Peyer's patch (tissue), 4 donors: Measurements from ENCODE around the gene TADA2A. TPM values are rescaled to one million over a fixed set of nuclear protein-coding genes. Genes with fewer than 3 reads are reported as not detected.

Experiments used
- DNase-seq, 3 donors: peaks; one replicate each; pipeline ENCODE4 v3.0.0-alpha.2; 2017 to 2019
- H3K27ac ChIP-seq, 4 donors: fragments of 200-600 bp; sonication (generic); one replicate each; pipeline ENCODE4 v1.5.1; 2016 to 2019
- H3K27me3 ChIP-seq, 2 donors: fragments of 200-600 bp; sonication (generic); one replicate each; pipeline ENCODE4 v1.5.1; 2019
- H3K36me3 ChIP-seq, 3 donors: fragments of 200-600 bp; sonication (generic); one replicate each; pipeline ENCODE4 v1.5.1; 2016 to 2019
- H3K4me1 ChIP-seq, 4 donors: fragments of 200-600 bp; sonication (generic); one replicate each; pipeline ENCODE4 v1.5.1; 2016 to 2019
- H3K4me3 ChIP-seq, 4 donors: fragments of 200-600 bp; sonication (generic); 1 replicate in 3 of 4; 2 replicates in 1 of 4; pipeline ENCODE4 v1.5.1; 2016 to 2019; ENCODE audit warnings: mild to moderate bottlenecking in 1 of 4
- H3K9me3 ChIP-seq, 4 donors: fragments of 200-600 bp; sonication (generic); one replicate each; pipeline ENCODE4 v1.5.1; 2016 to 2019; ENCODE audit warnings: mild to moderate bottlenecking in 1 of 4
- CTCF ChIP-seq, 6 experiments: fragments of 450-650 bp in 4 of 6; fragments of 200-600 bp in 2 of 6; sonication (generic) in 1 of 6; IDR thresholded peaks; one replicate each; pipeline ENCODE4 v1.5.1; 2017 to 2019; ENCODE audit warnings: antibody characterized with exemption in 6 of 6, mild to moderate bottlenecking in 3 of 6, moderate library complexity in 1 of 6
- POLR2A ChIP-seq, 2 donors: fragments of 450-650 bp; IDR thresholded peaks; one replicate each; pipeline ENCODE4 v1.5.1; 2017; ENCODE audit warnings: antibody characterized with exemption in 2 of 2, mild to moderate bottlenecking in 2 of 2, moderate library complexity in 2 of 2
- total RNA-seq, 4 donors: library from RNA; depleted of rRNA; stranded (reverse); fragments of >200 nt; gene quantifications; one replicate each; pipeline ENCODE4 v1.1.0, GENCODE V29; 2016

TADA2A gene
- total RNA-seq, 4 donors from 2014 or later, result 25.7 to 80.9 (median 43.2) TPM

DNA sequence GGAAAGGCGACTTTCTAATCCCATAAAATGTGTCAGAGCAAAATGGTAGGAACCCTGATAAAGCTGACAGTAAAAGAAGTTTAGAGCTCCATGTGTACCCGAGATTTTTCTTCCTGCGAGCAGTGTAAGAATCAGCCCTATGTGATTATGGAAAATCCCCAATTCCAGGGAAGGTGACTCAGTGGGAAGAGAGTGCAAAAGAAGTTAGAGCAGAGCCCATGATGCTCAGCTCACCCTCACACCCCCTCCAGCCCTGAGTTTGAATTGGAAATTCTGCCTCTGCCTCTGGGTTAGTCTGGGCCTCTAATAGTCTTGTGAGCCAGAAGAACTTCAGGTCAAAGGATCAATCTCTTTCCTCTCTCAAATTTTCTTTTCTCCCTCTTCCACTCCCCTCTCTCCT lies 18.4 kb upstream of the TADA2A start:
- no peaks in the 10 kb centered on the region for H3K27me3 ChIP-seq
- H3K9me3 ChIP-seq, result no peaks in the 10 kb centered on the region
- H3K36me3 ChIP-seq, result no peaks in the 10 kb centered on the region
- H3K27ac ChIP-seq, result no peak overlapping the region
- no peak for DNase-seq
- peaks cover 0 to 68% (median 0%) of the 10 kb centered on the region in 4 donors for H3K4me1 ChIP-seq
- no peak overlapping the region for H3K4me3 ChIP-seq
- TF ChIP-seq POLR2A (IDR thresholded peaks at IDR 0.05), result no peak
- TF ChIP-seq CTCF (IDR thresholded peaks at IDR 0.05), result no peak

GRCh38 chr17:37389160-37389559 lies 17.5 kb upstream of the TADA2A start:
- Histone ChIP-seq H3K4me3 (no peak overlapping the region), H3K36me3 (no peaks in the 10 kb centered on the region), H3K27ac (peak overlapping the region in 2 of 4 donors; percentile 7 to 56), H3K27me3 (no peaks in the 10 kb centered on the region), H3K9me3 (no peaks in the 10 kb centered on the region), H3K4me1 (peaks cover 0 to 63% (median 0%) of the 10 kb centered on the region in 4 donors)
- no peak for DNase-seq
- TF ChIP-seq POLR2A (IDR thresholded peaks at IDR 0.05) (no peak), CTCF (IDR thresholded peaks at IDR 0.05) (no peak)

- H3K4me1 ChIP-seq, result peaks cover 0 to 48% (median 0%) of the 10 kb centered on the region in 4 donors
- TF ChIP-seq CTCF (IDR thresholded peaks at IDR 0.05), result no peak
- TF ChIP-seq POLR2A (IDR thresholded peaks at IDR 0.05), result no peak
- no peaks in the 10 kb centered on the region for H3K27me3 ChIP-seq
- H3K9me3 ChIP-seq, result no peaks in the 10 kb centered on the region
- peak overlapping the region in 2 of 4 donors; percentile 56 to 72 for H3K27ac ChIP-seq
- no peaks in the 10 kb centered on the region for H3K36me3 ChIP-seq
- no peak for DNase-seq
- no peak overlapping the region for H3K4me3 ChIP-seq
Measured at GRCh38 chr17:37391146-37391545, 15.5 kb upstream of the TADA2A start.

DNA sequence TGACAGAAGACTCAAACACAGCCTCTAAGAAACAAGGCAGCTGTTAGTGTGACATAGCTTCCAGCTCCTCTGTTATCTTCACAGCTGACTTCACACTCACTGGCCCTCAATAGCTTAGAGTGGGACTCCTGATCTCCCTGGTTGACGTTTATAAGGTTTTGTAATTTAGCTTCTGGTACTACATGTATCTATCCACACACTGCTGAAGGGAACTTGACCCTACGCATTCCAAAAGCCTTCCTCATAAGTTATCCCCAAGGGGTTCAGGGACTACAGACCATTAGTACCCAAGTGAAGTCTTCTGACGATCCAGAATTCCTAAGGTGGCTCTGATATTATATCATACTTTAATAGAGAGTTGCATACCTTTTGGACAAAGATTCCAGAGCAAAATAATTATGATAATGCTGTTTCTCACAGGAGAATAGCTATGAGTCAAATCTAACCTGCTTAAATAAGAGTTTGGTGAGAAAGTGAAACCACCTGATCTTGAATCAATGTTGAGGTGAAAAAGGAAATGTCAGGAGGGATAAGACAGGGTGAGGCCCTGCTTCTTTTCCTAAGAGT lies 14.6 kb upstream of the TADA2A start:
- no peaks in the 10 kb centered on the region for H3K9me3 ChIP-seq
- H3K27me3 ChIP-seq, result no peaks in the 10 kb centered on the region
- H3K27ac ChIP-seq, result peak overlapping the region in 2 of 4 donors; percentile 35 to 68
- no peaks in the 10 kb centered on the region for H3K36me3 ChIP-seq
- TF ChIP-seq POLR2A (IDR thresholded peaks at IDR 0.05) (no peak), CTCF (IDR thresholded peaks at IDR 0.05) (no peak)
- H3K4me1 ChIP-seq, result peaks cover 0 to 40% (median 0%) of the 10 kb centered on the region in 4 donors
- DNase-seq, result no peak
- H3K4me3 ChIP-seq, result no peak overlapping the region

- no peaks in the 10 kb centered on the region for H3K36me3 ChIP-seq
- TF ChIP-seq CTCF (IDR thresholded peaks at IDR 0.05), result no peak
- TF ChIP-seq POLR2A (IDR thresholded peaks at IDR 0.05), result no peak
- H3K27me3 ChIP-seq, result no peaks in the 10 kb centered on the region
Measured at GRCh38 chr17:37393352-37393751, 13.3 kb upstream of the TADA2A start.

More at GRCh38 chr17:37393352-37393751, 13.3 kb upstream of the TADA2A start:
- Histone ChIP-seq H3K9me3 (no peaks in the 10 kb centered on the region), H3K4me3 (no peak overlapping the region), H3K27ac (no peak overlapping the region), H3K4me1 (peaks cover 0 to 33% (median 0%) of the 10 kb centered on the region in 4 donors)
- DNase-seq, result no peak
